T follicular helper cell (primary cell): ENCODE measurements around the gene CROCC2.

Experiments
- DNase-seq: peaks from one replicate; pipeline ENCODE4 v3.0.0-alpha.2; 2020; ENCODE audit warnings: low read depth

CROCC2 gene

DNA sequence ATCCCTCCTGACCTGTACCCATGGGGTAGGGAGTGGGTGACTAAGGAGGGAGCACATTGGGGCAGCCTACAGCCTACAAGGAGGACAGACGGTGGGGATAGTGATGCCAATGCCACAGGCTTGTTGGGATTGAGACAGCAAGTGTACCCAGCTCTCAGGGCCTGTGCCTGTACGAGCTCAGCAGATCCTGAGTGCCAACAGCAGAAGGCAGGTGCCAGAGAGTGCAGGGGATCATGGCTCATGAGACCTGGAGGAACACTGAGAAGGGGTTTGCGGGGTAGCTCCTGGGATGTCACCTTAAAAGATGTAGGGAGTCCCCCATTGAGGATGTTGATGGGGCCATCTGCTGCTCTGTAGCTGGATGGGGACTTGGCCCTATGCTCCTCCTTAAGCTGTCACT lies 82.0 kb downstream of the CROCC2 start:
- no peak for DNase-seq

DNA sequence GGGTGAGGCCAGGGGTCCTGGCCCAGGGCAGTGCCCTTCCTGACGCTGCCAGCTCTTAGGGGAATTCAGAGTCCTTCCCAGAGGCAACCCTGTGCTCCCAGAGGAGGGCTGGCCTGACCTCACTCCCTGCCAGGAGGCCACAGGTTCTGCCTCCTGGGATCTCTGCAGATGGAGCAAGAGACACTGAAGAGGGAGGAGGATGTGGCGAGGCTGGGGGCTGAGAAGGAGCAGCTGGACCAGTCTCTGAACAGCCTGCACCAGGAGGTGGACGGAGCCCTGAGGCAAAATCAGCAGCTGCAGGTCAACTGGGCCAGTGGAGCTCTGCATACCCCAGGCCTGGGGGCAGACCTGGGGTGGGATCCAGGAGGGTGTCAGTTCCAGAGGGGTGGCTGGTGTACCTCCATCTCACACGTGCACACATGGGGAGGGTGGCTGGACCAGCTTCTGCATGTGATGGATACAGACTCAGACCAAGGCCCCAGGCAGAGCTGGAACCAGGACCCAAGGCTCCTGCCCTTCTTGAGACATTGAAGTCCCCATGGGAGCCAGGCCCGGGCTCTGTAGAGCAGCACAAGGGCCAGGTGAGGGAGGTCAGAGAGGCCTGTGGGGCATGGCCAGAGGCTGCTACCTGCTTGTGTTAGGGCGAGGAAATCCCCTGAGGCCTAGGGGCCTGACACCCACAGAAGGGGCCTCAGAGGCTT lies 82.6 kb downstream of the CROCC2 start:
- no peak for DNase-seq

- no peak for DNase-seq
Measured at GRCh38 chr2:240989451-240990265, 83.5 kb downstream of the CROCC2 start.

DNA sequence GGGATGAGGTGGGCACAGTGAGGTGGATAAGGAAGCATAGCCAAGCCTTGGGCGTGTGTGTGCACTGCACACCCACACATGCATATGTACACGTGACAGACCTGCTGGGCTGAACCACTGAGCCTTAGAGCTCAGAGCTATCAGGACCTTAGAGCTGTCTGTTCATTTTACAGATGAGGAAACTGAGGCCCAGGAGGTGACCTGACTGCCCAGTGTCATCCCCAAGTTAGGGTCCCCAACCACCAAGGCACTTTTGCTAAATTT lies 84.1 kb downstream of the CROCC2 start:
- no peak for DNase-seq

GRCh38 chr2:240990726-240991377 lies 84.7 kb downstream of the CROCC2 start:
- DNase-seq = no peak

DNA sequence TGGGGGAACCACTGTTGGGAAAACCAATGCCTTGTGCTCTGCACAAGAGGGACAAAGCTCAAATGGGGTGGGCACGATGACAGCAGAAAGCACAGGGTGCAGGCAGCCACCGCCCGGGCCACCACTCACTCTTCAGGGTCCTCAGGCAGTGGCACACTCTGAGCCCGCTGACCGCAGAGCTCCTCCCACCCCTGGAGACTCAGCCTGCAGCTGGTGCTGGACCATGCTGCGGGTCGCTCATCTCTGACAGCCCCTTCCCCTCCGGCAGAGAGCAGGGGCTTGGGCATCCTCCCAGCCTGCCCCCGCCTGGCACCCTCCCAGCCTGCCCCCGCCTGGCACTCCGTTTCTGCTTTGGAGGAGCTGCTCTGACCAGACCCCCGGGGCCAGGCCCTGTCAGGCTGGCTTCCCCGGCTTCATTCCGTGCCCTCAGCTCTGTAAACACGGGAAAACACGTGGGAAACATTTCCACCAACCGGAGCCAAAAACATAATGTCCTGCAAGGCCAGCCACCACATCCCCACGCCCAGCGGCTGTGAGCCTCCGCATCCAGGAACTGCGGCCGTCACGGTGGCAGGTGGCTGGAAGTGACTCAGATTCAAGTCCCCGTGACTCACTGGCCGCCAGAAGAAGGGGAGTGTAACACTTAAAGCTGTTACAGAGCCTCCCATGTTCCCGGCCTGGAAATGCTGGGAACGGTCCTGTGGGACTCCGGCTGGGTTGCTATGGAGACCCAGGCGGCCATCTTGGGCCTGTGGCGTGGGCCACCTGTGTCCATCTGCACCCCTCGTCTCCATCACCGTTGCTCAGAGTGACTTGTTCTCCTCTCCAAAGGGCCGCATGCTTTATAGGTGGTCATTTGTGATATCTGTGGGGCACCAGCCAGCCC lies 85.5 kb downstream of the CROCC2 start:
- DNase-seq = no peak

DNA sequence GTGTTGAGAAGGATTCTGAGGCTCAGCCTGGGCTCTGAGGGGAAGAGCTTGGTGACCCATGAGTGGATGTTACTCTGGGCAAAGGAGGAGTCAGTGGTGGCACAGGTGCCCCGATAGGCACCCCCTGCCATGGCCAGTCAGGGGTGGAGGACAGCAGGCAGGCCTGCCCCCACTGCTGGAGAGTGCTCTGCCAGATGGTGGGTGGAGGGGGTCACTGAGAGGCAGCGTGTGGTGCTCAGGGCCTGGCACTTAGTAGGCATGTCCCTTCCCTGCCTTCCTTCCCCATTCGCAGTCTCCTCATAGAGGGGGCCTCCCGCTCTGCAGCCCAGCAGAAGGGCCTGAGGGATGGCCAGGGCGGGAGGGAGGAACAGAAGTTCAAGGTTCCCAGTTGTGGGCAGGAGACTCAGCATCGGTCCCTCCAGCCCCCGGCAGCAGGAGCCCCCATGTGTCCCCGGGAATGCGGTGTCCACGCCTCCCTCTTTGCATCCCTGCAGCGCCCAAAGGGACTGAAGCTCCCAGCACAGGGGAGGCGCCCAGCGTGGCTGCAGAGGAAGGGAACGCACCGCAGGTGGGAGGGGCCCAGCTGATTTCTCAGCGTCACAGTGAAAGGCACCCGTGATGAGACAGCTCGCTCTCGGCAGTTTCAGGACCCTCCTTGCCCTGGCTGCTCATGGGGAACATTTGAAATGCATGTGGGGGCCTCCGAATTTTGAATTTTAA lies 86.6 kb downstream of the CROCC2 start:
- no peak for DNase-seq

- DNase-seq = no peak
Measured at GRCh38 chr2:240993446-240994170, 87.5 kb downstream of the CROCC2 start.

DNA sequence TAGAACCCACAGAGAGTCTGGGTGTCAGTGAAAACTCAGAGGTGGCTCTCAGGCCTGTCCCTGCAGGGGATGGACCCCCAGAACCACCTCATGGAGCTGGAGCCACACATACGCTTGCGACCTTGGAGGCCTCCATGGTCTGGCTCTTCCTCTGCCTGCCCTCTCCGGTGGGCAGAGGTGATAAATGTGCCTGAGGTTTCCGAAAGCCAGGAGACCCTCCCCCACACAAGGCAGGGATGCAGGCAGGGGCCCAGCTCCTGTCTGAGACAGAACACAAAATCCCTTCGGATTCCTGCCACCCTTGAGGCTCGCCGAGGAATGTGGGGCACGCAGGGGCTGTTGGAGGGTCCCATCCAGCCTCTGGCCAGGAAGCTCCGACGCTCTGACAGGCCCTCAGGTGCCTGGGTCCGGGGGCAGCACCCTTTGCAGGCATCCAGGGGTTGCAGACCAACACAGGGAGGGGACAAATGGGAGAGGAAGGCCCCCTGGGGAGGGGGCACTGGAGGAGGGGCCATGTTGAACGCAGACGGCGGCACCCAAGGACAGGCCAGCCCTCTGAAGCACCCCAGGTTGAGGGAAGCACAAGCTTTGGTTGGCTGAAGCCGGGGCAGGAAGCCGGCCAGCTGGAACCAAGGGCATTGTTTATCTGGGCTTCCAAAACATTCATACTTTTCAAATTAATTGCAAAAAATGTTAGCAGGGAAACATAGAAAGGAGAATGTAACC lies 88.2 kb downstream of the CROCC2 start:
- DNase-seq = no peak

DNA sequence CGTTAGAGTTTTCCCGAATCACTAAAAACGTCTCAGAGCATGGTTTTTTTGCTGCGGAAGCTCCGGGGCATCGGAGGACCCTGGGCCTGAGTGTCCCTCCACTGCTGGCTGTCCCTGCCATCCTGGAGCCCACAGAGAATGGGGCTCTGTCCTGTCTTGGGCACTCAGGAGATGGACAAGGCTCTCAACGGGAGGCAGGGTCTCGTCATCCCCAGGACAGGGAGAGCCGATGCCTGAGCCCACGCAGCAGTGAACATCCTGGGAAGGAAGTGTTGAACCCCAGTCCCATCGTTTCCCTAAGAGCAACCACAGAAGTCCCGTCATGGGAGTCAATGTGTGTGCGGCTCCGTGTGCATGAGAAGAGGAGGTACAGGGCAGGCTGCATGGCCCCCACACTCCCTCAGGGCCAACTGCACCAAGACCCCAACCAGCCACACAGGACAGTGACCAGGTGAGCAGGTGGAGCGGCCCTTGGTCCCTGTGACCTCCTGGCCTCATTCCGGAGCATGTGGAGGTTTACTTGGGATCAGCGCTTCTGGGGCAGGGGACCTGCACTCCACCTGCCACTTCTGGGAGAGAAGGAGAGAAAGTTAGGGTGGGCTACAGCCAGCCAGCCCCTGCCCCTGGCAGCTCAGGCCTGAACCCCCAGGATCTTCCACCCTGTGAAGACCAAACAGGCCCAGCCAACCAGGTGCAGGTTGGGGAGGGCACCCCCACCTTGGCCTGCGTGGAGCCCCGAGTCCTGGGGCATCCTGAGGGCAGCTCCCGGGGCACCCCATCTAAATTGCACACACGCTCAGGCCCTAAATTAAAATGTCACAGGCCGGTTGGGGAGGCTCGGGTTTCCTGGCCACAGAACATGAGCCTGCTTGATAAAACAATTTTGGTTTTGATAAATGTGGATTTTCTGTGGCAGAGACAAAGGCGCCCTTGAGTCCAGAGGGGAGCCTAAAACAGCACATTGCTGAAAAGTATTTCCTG lies 89.2 kb downstream of the CROCC2 start:
- DNase-seq = no peak

DNA sequence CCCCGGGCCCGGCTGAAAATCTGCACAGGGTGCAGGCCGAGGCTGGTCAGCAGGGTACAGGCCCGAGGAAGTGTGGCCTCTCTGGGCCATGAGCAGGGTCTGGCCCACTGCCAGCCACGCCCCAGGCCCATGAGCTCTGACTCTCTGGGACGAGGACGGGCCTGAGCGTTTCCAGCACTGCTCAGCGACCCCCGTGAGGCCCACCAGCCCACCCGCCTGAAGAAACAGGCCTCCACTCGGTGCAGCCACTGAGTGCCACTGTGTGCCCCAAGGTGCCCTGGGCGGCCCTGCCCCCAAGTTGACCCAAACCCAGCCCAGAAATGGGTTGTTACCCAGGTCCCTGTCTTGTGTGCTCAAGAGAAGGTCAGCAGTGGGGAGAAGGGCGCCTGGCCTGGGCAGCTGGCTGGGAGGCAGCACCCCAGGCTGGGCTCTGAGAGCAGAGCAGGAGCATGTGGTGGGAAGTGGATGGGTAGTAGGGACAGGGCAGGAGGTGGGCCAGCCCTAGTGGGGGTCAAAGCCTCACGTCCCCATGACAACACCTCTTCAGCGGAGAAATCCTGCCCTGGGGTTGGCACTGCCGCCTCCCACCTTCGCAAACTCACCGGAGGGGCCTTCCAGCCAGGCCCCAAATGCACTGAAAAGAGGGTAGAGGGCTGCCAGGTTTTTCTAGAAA lies 90.2 kb downstream of the CROCC2 start:
- DNase-seq = no peak

GRCh38 chr2:240996834-240997140 lies 90.7 kb downstream of the CROCC2 start:
- DNase-seq = no peak

DNA sequence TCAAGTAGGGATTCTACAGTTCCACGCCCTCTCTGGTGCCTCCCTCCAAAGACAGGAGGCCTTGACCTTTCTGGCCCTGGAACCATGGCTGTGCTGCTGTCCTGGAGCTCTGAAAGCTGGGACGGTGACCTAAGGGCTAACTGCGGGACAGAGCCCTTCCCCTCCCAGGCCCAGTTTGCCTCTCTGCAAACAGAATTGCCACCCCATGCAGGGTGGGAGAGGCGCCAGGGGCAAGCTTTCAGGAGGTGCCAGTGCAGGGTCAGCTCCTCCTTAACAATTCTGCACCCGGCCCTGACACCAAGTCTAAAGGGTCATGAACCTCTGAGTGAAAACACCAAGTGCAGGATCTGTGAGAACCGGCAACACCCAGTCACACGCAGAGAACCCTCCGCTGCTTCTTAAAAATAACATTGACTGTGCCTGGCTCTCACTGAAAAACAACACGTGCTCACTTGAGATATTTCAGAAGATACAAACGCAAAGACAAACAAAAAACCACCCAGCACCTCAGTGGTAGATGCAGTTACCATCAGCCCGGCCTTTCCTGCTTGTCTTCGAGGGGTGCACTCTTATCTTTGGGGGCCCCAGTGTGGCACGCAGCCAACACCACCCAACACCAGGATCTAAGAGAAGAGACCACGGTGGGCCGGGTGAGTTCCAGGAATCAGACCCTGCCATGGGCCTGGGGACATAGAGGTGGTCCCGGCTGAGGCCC lies 91.2 kb downstream of the CROCC2 start:
- no peak for DNase-seq

DNA sequence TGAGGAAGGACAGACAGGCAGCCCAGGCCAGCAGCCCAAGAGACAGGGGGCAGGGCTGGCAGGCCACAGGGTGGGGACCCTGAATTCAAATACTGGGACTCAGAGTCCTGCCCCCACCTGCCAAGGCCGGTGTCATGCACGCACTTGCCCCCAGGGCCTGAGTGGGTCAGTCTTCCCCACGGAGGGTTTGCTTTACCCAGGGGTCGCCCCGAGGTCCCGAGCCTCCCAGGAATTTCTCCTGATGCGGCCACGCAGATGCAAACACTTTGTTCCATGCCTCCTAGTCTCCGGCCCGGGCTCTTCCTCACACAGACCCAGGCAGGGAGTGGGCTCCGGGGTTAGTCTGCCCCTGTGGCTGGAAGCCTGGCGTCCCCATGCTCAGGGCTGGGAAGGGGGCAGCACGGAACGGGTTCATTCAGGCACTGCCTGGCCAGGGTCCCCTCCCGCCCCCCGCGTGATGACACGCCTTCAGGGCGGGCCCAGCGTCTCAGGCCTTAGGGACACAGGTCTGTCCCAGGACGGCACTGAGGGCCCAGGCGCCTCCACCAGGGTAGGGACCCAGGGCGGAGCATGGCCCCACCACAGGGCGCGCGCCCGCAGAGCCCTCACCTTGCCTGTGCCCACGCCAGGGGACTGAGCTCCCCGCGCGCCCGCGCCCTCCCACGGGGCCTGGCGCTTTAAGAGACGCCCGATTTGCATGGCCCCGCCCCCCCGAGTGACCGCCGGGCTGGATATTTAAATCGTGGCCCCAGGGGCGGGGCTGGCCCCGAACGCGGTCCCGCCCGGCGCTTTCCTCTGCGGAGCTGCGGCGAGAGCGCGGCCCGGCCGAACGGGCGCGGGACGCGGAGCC lies 91.9 kb downstream of the CROCC2 start, which contains the start of gene SNED1:
Gene SNED1 (plus strand): TSS at position 763 of the 850 bp plus-strand sequence. CDS start 220 bp downstream, outside the sequence.
- DNase-seq = no peak

DNA sequence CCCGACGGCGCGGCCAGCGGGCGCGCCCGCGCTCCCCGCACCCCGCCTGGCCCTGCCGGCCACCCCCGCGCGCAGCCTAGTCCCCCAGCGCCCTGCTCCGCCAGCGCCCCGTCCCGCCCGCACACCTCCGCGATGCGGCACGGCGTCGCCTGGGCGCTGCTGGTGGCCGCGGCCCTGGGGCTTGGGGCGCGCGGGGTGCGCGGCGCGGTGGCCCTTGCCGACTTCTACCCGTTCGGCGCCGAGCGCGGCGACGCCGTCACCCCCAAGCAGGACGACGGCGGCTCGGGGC lies 92.5 kb downstream of the CROCC2 start:
- no peak for DNase-seq

GRCh38 chr2:240998995-240999791 lies 93.1 kb downstream of the CROCC2 start:
- DNase-seq = no peak
